ENCODE measurements around the gene SLC38A9.

SLC38A9 gene

GRCh38 chr5:55601628-55602027, 110.5 kb downstream of the SLC38A9 start:
- H3K4me1 ChIP-seq (ENCODE audit: control insufficient read depth in 1 of 2, insufficient read depth in 1 of 2, low read depth in 1 of 2, low read length in 1 of 2), result peaks cover 0 to 8% of the 10 kb centered on the region in 2 experiments
- no peak overlapping the region for H3K4me3 ChIP-seq (ENCODE audit: low read depth in 1 of 2, low read length in 1 of 2)
- no peak for TF ChIP-seq CTCF (IDR thresholded peaks at IDR 0.05)
- no peaks in the 10 kb centered on the region for H3K9me3 ChIP-seq
- no peak overlapping the region for H3K27ac ChIP-seq
- H3K36me3 ChIP-seq, result no peaks in the 10 kb centered on the region
- peaks cover 5% of the 10 kb centered on the region for H3K27me3 ChIP-seq

- TF ChIP-seq CTCF (IDR thresholded peaks at IDR 0.05), result no peak
- peaks cover 0 to 8% of the 10 kb centered on the region in 2 experiments for H3K4me1 ChIP-seq (ENCODE audit: control insufficient read depth in 1 of 2, insufficient read depth in 1 of 2, low read depth in 1 of 2, low read length in 1 of 2)
- H3K4me3 ChIP-seq (ENCODE audit: low read depth in 1 of 2, low read length in 1 of 2), result no peak overlapping the region
- H3K27ac ChIP-seq, result no peak overlapping the region
- H3K36me3 ChIP-seq, result no peaks in the 10 kb centered on the region
- no peaks in the 10 kb centered on the region for H3K9me3 ChIP-seq
- peaks cover 5% of the 10 kb centered on the region for H3K27me3 ChIP-seq
Measured at GRCh38 chr5:55601204-55601618, 110.9 kb downstream of the SLC38A9 start.

DNA sequence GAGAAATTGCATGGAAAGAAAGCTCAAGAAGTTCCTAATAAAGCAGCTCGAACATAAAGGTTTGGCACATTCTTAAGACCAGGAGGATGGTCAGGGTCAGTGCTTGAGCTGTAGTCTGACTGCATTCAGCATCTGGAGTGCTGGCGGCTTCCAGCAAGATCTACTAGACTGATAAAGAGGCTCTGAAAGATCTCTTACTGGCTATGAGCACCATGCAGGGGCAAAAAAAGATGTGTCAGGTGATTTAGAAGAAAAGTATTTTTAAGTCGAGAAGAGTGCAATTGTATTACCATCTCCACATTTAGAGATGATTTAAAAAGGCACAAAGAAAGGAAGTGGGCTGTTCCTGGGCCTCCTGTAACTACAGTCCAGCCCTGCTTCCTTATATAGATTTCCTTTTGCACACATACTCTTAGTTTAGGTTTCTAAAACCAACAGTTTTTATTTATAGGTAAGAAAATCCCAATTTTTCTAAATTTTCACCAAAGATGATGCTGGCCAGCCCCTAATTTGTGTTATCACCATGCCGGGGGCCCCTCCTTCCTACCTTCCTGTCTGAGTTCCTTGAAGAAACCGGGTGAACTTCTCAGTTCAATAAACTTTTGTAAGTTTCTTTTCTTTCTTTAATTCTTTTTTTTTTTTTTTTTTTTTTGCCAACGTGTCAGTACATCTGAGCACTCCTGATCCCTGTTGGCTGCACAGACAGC, 111.5 kb downstream of the SLC38A9 start:
- Histone ChIP-seq H3K9me3 (no peaks in the 10 kb centered on the region), H3K4me3 (ENCODE audit: low read depth in 1 of 2, low read length in 1 of 2) (no peak overlapping the region), H3K4me1 (ENCODE audit: control insufficient read depth in 1 of 2, insufficient read depth in 1 of 2, low read depth in 1 of 2, low read length in 1 of 2) (peaks cover 0 to 8% of the 10 kb centered on the region in 2 experiments), H3K36me3 (no peaks in the 10 kb centered on the region), H3K27me3 (peaks cover 5% of the 10 kb centered on the region), H3K27ac (no peak overlapping the region)
- no peak for TF ChIP-seq CTCF (IDR thresholded peaks at IDR 0.05)

GRCh38 chr5:55600086-55600485, 112.0 kb downstream of the SLC38A9 start:
- Histone ChIP-seq H3K36me3 (no peaks in the 10 kb centered on the region), H3K9me3 (no peaks in the 10 kb centered on the region), H3K27ac (no peak overlapping the region), H3K4me3 (ENCODE audit: low read depth in 1 of 2, low read length in 1 of 2) (no peak overlapping the region), H3K4me1 (ENCODE audit: control insufficient read depth in 1 of 2, insufficient read depth in 1 of 2, low read depth in 1 of 2, low read length in 1 of 2) (peaks cover 0 to 8% of the 10 kb centered on the region in 2 experiments), H3K27me3 (peaks cover 5% of the 10 kb centered on the region)
- no peak for TF ChIP-seq CTCF (IDR thresholded peaks at IDR 0.05)

DNA sequence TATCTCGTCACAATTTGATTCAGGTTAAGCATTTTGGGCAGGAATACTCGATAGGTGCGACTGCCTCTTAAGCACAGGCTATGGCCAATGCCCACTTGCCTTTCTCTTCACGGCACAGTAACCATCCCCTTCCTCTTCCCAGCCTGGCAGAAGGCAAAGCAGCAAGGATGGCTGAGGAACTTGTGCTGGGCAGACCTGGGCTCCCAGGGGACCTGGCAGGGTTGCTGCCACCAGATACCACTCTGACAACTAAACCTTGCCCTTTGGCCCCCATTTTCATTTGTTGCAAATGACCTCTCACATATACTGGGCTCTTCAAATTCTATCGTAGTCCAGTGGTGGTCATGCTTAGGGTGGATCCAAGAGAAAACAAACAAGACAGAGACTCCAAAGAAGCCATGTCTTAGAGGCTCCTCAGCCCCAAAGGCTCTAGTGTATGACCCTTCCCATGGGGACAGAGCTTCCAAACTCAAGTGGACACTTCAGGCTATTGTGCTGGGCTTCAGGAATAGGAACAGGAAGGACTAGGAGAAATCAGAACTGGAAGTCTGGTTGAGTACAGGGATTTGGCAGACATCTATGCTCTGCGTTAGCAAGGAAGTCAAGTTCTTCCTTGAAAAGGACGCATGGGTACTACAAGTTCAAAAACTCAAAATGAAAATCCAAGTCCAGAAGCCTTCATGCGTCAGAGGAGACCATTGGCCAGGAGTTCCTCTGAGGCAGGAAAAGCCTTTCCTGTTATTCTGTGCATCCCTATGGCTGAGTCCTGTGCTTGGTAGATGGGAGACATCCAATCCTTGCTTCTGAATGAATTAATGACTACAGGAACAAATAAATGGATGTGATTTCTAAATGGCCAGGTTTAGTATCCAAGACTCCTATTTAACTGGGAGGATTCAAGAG, 112.7 kb downstream of the SLC38A9 start:
- Histone ChIP-seq H3K27me3 (peaks cover 5% of the 10 kb centered on the region), H3K36me3 (no peaks in the 10 kb centered on the region), H3K9me3 (no peaks in the 10 kb centered on the region), H3K4me1 (ENCODE audit: control insufficient read depth in 1 of 2, insufficient read depth in 1 of 2, low read depth in 1 of 2, low read length in 1 of 2) (peaks cover 0 to 8% of the 10 kb centered on the region in 2 experiments), H3K27ac (no peak overlapping the region), H3K4me3 (ENCODE audit: low read depth in 1 of 2, low read length in 1 of 2) (no peak overlapping the region)
- TF ChIP-seq CTCF (IDR thresholded peaks at IDR 0.05), result no peak

Data from neutrophil (primary cell).